ENCODE measurements around the gene CPEB3.
"Not testable (repeated sequence)": the region's sequence is repeated elsewhere in the genome, so short reads cannot be mapped to it uniquely, and the experiment has no call there.

Gene CPEB3

GRCh38 chr10:92038949-92039348 lies 251.9 kb downstream of the CPEB3 start:
- no peak for DNase-seq (ENCODE audit: low read depth in 2 of 2)

DNA sequence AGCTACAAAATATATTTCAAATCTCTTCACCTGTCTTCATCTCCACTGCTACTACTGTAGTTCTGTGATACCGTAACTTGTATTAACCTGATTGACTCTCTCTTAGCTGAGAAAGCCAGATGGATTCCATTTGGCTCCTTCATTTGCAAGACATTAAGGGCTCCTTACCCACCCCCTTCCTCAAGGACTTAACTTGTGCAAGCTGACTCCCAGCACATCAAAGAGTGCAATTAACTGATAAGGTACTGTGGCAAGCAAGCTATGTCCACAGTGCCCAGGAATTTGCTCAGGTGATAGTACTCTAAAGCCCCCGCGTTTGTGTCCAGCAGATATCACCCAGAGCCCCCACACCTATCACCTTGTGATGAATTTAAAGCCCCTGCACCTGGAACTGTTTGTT lies 257.8 kb downstream of the CPEB3 start:
- DNase-seq (ENCODE audit: low read depth in 2 of 2) = not testable (repeated sequence)

GRCh38 chr10:92031580-92031979 lies 259.3 kb downstream of the CPEB3 start:
- DNase-seq (ENCODE audit: low read depth in 2 of 2) = no peak

DNA sequence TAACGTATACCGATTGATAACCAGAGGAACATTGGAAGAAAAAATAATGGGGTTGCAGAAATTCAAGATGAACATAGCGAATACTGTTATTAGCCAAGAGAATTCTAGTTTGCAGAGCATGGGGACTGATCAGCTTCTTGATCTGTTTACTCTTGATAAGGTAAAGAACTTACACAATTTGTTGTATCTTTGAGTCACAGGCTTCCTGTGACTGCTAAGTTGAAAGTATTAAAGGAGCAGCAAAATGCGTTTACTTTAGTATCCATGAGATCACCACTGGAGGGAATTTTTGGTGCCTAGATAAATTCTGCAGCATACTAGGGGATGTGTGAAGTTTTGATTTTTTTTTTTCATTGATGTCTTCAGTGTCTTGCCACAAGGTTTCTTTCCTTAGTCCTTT lies 263.7 kb downstream of the CPEB3 start:
- DNase-seq (ENCODE audit: low read depth in 2 of 2) = no peak

DNA sequence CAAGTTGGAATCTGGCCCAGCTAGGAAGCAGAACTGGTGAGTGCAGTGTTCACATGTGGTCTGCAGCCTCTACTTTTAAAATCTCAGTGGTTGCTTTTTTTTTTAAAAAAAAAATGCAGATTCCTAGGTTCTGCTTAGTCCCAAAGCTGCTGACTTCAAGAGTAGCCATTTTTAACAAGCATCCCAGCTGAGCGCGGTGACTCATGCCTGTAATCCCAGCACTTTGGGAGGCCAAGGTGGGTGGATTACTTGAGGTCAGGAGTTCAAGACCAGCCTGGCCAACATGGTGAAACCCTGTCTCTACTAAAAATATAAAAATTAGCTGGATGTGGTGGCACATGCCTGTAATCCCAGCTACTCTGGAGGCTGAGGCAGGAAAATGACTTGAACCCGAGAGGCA lies 265.5 kb downstream of the CPEB3 start:
- DNase-seq (ENCODE audit: low read depth in 2 of 2) = not testable (repeated sequence)

- no peak for DNase-seq (ENCODE audit: low read depth in 2 of 2)
Measured at GRCh38 chr10:92024700-92025099, 266.2 kb downstream of the CPEB3 start.

DNA sequence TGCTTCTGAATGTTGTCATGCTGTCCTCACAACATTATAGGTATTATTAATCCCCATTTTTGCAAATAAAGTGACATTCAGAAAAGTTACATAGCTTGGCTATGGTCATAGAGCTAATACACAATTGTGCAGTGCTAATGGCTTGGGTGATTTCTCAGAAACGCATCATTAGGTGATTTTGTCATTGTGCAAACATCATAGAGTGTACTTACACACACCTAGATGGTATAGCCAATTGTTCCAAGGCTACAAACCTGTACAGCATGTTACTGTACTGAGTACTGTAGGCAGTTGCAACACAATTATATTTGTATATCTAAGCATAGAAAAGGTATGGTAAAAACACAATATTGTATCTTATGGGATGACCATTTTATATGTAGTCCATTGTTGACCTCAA lies 276.3 kb downstream of the CPEB3 start:
- DNase-seq (ENCODE audit: low read depth in 2 of 2) = no peak

DNA sequence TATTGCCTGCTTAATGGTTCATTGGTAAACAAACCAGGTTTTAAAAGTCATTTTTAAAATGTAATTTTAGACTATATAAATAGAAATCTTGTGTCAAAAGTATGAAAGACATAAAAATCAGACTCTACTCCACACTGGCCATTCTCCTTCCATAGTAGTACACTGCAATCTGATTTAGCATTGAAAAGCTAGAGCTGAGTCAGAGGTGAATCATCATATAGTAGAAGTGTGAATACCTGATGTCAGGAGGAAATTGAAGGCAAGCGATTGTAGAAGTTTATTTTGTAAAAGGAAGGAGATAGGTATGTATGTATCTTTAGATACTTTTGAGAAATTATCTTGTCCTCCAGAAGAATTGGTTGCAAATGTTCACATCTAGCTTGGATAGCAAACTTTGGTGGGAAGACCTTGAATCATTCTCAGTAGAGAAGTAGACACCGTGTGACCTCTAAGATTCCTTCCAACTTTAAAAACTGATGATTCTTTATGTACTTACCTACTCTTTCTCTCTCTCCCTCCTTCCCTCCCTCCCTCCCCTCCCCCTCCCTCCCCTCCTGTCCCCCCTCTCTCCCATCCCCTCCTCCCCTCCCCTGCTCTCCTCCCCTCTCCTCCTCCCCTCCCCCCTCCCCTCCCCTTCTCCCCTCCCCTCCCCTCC lies 279.2 kb downstream of the CPEB3 start:
- no peak for DNase-seq (ENCODE audit: low read depth in 2 of 2)

DNA sequence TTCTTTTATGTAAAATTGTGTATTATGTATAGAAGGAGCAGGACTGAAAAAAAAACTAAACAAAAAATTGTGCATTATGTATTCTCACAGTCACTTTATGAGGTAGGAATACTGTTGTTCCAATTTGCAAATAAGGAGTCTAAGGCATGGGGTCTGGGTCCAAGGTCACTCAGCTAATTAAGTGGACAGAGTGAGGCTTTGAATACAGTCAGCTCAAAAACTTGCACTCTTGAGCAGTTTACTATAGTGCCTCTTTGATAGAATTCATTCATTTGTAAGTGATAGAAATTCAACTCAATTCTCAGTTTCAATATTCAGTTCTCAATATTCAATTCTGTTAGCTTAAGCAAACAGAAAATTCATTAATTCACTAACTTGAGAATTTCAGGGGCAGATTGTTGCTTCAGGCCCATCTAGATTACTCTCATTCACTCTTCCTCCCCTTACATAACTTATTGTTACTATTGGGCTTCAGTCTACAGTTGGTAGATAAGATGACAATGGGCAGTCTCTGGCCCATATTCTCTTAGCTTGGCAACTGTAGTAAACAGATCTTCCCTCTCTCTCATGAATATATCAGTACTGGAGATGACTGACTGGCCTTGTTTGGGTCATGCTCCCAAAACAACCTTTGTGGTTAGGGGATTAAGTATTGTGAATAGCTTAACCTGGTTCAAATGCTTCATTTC lies 280.7 kb downstream of the CPEB3 start:
- DNase-seq (ENCODE audit: low read depth in 2 of 2) = no peak

- DNase-seq (ENCODE audit: low read depth in 2 of 2) = no peak
Measured at GRCh38 chr10:92009445-92009844, 281.4 kb downstream of the CPEB3 start.

- DNase-seq (ENCODE audit: low read depth in 2 of 2) = no peak
Measured at GRCh38 chr10:92005978-92006377, 284.9 kb downstream of the CPEB3 start.

GRCh38 chr10:92003258-92003657 lies 287.6 kb downstream of the CPEB3 start:
- no peak for DNase-seq (ENCODE audit: low read depth in 2 of 2)

DNA sequence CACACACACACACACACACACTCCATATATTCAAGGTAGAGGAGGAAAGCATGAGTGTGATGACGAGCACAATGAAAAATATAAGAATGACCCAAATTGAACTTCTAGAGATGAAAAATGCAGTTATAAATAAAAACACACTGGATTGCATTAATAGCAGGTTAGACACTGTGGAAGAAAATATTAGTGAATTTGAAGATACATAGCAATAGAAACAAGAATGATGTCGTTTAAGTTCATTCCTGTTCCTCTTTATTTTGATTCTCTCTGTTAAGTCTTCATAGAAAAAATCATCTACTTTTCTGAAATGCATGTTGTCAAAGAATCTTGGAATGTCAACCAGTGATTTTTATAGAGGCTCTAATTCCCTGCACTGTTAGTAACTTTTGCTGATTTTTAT lies 288.9 kb downstream of the CPEB3 start:
- no peak for DNase-seq (ENCODE audit: low read depth in 2 of 2)

GRCh38 chr10:92001581-92001980 lies 289.3 kb downstream of the CPEB3 start:
- no peak for DNase-seq (ENCODE audit: low read depth in 2 of 2)

Data from stimulated activated CD4-positive, alpha-beta T cell treated with anti-CD3 and anti-CD28 coated beads, Interleukin-15, amount 100 ng/mL, for 48 hours (primary cell).